Measurements from ENCODE around the gene ELMO3.

GRCh38 chr16:67204076-67204475 is 5.1 kb downstream of the ELMO3 start:
- TF ChIP-seq CTCF (conservative IDR thresholded peaks at IDR 0.05; ENCODE audit: low read depth, low read length): no peak
- TF ChIP-seq CEBPB (IDR thresholded peaks at IDR 0.05; ENCODE audit: low read depth, low read length): no peak

Measured in IMR-90 (cell line).